Muscle layer of duodenum (tissue), 2 donors: ENCODE measurements around the gene DIP2C.

Experiments
- H3K27ac ChIP-seq: one replicate; pipeline ENCODE4 v1.7.0; 2013; ENCODE audit warnings: mild to moderate bottlenecking, low read length
- H3K27me3 ChIP-seq: one replicate; pipeline ENCODE4 v1.7.0; 2013; ENCODE audit warnings: low read depth, mild to moderate bottlenecking, control low read depth, low read length
- H3K36me3 ChIP-seq, 2 donors: one replicate each; pipeline ENCODE4 v1.7.0; 2013; ENCODE audit warnings: low read length in 2 of 2, control low read depth in 1 of 2, mild to moderate bottlenecking in 1 of 2; ENCODE audit not compliant: insufficient read depth in 2 of 2, control insufficient read depth in 1 of 2
- H3K4me1 ChIP-seq, 2 donors: one replicate each; pipeline ENCODE4 v1.7.0; 2013; ENCODE audit warnings: low read length in 2 of 2, mild to moderate bottlenecking in 2 of 2, control low read depth in 1 of 2, moderate library complexity in 1 of 2; ENCODE audit not compliant: insufficient read depth in 2 of 2, control insufficient read depth in 1 of 2
- H3K4me3 ChIP-seq, 2 donors: one replicate each; pipeline ENCODE4 v1.7.0; 2013; ENCODE audit warnings: low read length in 2 of 2, low read depth in 1 of 2, mild to moderate bottlenecking in 1 of 2
- H3K9me3 ChIP-seq, 2 donors: one replicate each; pipeline ENCODE4 v1.7.0; 2013; ENCODE audit warnings: low read length in 2 of 2, control low read depth in 1 of 2, mild to moderate bottlenecking in 1 of 2; ENCODE audit not compliant: control insufficient read depth in 1 of 2
- donor health status: healthy.

Gene DIP2C

GRCh38 chr10:381805-382204 lies 307.7 kb downstream of the DIP2C start:
- H3K27me3 ChIP-seq: no peaks in the 10 kb centered on the region
- H3K36me3 ChIP-seq: peaks cover 18 to 58% of the 10 kb centered on the region in 2 donors
- no peak overlapping the region for H3K4me3 ChIP-seq
- no peaks in the 10 kb centered on the region for H3K9me3 ChIP-seq
- H3K4me1 ChIP-seq: no peaks in the 10 kb centered on the region
- no peak overlapping the region for H3K27ac ChIP-seq

DNA sequence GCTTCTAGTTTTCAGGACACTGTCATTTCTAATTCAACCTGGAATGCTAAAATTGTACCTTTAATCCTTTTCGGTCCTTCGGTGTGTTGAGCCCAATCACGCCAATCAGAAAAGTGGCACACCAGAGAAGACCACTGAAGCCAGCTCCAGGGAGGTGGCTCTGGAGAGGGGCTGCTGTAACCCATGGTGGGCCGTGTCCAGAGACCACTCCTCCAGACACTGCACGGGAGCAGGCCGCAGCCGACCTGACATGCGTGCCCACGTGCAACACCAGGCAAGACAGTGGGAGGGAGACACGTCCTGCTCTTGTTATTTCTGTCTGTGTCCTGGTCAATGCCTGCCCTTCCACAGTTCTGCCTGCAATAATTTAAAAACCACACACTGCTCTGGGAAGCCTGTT lies 308.1 kb downstream of the DIP2C start:
- H3K9me3 ChIP-seq: no peaks in the 10 kb centered on the region
- H3K27ac ChIP-seq: no peak overlapping the region
- no peaks in the 10 kb centered on the region for H3K27me3 ChIP-seq
- no peak overlapping the region for H3K4me3 ChIP-seq
- no peaks in the 10 kb centered on the region for H3K4me1 ChIP-seq
- peaks cover 17 to 56% of the 10 kb centered on the region in 2 donors for H3K36me3 ChIP-seq

DNA sequence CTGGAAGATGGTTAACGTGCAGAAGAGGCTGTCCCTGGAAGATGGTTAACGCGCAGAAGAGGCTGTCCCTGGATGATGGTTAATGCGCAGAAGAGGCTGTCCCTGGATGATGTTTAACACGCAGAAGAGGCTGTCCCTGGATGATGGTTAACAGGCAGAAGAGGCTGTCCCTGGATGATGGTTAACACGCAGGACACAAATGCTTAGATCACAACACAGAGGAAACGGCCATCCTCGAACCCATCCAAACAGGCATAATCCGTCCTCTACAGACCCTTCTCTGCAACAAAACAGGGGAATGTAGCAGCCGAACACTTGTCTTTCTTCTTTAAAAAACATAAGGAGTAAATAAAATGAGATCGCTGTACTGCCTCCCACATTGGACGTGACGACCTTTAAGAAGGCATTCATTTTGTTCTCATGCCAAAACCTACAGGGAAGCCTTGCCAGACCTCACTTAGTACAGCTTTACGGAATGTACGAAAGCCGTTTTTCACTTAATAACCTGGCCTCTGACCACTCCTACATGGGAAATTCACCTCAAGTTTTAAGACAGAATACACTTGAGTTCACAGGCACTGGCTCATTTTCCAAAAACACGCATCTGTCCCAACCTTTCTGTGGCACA lies 309.0 kb downstream of the DIP2C start:
- Histone ChIP-seq H3K4me1 (peaks cover 0 to under 1% of the 10 kb centered on the region in 2 donors), H3K36me3 (peaks cover 17 to 50% of the 10 kb centered on the region in 2 donors), H3K9me3 (no peaks in the 10 kb centered on the region), H3K27me3 (no peaks in the 10 kb centered on the region), H3K4me3 (no peak overlapping the region), H3K27ac (no peak overlapping the region)

GRCh38 chr10:378930-379704 lies 310.4 kb downstream of the DIP2C start:
- Histone ChIP-seq H3K27ac (no peak overlapping the region), H3K4me3 (no peak overlapping the region), H3K36me3 (peaks cover 12 to 49% of the 10 kb centered on the region in 2 donors)

GRCh38 chr10:378230-378929 lies 311.1 kb downstream of the DIP2C start:
- H3K27ac ChIP-seq: no peak overlapping the region
- H3K4me3 ChIP-seq: no peak overlapping the region
- H3K27me3 ChIP-seq: no peaks in the 10 kb centered on the region
- peaks cover 8 to 42% of the 10 kb centered on the region in 2 donors for H3K36me3 ChIP-seq
- no peaks in the 10 kb centered on the region for H3K9me3 ChIP-seq
- peaks cover 0 to 15% of the 10 kb centered on the region in 2 donors for H3K4me1 ChIP-seq

More at GRCh38 chr10:378930-379704, 310.4 kb downstream of the DIP2C start:
- Histone ChIP-seq H3K27me3 (no peaks in the 10 kb centered on the region), H3K9me3 (no peaks in the 10 kb centered on the region), H3K4me1 (peaks cover 0 to 7% of the 10 kb centered on the region in 2 donors)

DNA sequence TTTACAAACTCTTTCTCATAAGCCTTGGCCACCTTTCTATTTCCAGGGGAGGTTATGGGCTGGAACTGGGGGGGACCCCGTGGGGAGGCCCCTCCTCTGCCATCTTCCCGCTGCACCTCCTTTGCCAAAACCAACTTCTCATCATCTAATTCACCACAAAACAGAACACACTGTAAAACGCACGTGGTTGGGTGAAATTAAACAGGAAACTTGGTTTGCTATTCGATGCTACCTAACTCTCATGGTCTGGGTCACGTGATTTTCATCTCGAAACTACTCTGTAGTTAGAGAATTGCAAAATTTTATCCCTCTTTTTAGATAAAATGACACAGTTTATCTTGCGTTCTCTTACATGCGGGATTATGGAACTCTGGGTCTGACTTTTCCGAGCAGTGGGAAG lies 312.2 kb downstream of the DIP2C start:
- Histone ChIP-seq H3K4me1 (peaks cover 0 to 26% of the 10 kb centered on the region in 2 donors), H3K9me3 (no peaks in the 10 kb centered on the region), H3K36me3 (peaks cover under 1 to 32% of the 10 kb centered on the region in 2 donors), H3K27ac (no peak overlapping the region), H3K27me3 (no peaks in the 10 kb centered on the region), H3K4me3 (no peak overlapping the region)

- peaks cover 0 to 20% of the 10 kb centered on the region in 2 donors for H3K36me3 ChIP-seq
- no peaks in the 10 kb centered on the region for H3K9me3 ChIP-seq
- H3K4me3 ChIP-seq: no peak overlapping the region
- no peaks in the 10 kb centered on the region for H3K27me3 ChIP-seq
- no peak overlapping the region for H3K27ac ChIP-seq
- H3K4me1 ChIP-seq: peaks cover 0 to 28% of the 10 kb centered on the region in 2 donors
Measured at GRCh38 chr10:375815-376505, 313.5 kb downstream of the DIP2C start.

DNA sequence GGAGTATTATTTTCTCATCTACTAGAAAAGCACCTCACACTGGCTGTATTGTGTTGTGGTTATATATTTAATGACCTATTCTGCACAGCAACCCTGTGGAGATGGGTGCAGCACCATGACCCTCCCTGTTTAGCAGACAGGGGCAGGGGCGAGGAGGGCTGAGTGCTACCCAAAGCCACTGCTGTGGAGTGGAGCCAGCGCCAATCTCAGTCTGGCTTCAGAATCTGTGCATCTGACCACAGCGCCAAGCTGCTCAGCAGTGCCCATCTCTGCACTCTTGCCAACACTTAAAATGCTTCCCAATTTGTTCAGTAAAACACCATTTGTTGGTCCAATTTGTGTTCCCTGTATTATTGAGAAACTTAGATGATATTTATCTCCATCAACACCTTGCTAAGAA lies 315.1 kb downstream of the DIP2C start:
- Histone ChIP-seq H3K36me3 (peaks cover 0 to 18% of the 10 kb centered on the region in 2 donors), H3K27me3 (no peaks in the 10 kb centered on the region), H3K27ac (no peak overlapping the region), H3K9me3 (no peaks in the 10 kb centered on the region), H3K4me1 (peaks cover 0 to 39% of the 10 kb centered on the region in 2 donors), H3K4me3 (no peak overlapping the region)

GRCh38 chr10:373526-374309 lies 315.8 kb downstream of the DIP2C start:
- Histone ChIP-seq H3K36me3 (peaks cover 0 to 22% of the 10 kb centered on the region in 2 donors), H3K27ac (peak overlapping the region; percentile 11), H3K4me1 (peaks cover 0 to 46% of the 10 kb centered on the region in 2 donors), H3K9me3 (no peaks in the 10 kb centered on the region), H3K4me3 (no peak overlapping the region), H3K27me3 (no peaks in the 10 kb centered on the region)

DNA sequence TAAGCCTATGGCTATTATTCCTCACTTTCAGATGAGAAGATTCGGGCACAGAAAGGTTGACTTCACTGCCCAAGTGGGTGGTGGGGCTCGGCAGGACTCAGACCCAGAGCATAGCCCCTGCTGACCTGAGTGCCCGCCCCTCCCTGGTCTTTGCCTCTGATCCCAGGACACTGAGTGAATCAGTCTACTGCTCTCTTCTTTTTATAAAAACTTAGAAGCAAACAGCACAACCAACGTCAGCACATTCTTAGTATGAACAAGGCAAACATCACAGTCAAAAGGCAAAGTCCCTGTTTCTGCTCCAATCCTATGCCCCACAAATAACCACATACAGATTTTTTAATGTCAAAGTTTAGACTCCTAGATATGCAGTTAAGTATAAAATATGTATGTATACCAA lies 316.5 kb downstream of the DIP2C start:
- no peaks in the 10 kb centered on the region for H3K27me3 ChIP-seq
- H3K4me3 ChIP-seq: no peak overlapping the region
- peaks cover 0 to 48% of the 10 kb centered on the region in 2 donors for H3K4me1 ChIP-seq
- peaks cover 0 to 29% of the 10 kb centered on the region in 2 donors for H3K36me3 ChIP-seq
- H3K27ac ChIP-seq: peak overlapping the region; percentile 11
- H3K9me3 ChIP-seq: no peaks in the 10 kb centered on the region
